NOMO-1 (cell line): Measurements from ENCODE around the gene SETBP1.

Source experiments
- DNase-seq, 2 experiments: peaks; one replicate each; lab custom pipeline; 2025; ENCODE audit not compliant: unreplicated experiment in 2 of 2; lab: John Stamatoyannopoulos, UW

The SETBP1 gene

GRCh38 chr18:45100321-45101105 lies 419.8 kb downstream of the SETBP1 start:
- DNase-seq, result peak in 1 of 2 experiments; percentile 46

GRCh38 chr18:45102126-45102525 lies 421.4 kb downstream of the SETBP1 start:
- DNase-seq, result no peak

GRCh38 chr18:45102863-45103262 lies 422.2 kb downstream of the SETBP1 start:
- peak; percentile 10 to 51 for DNase-seq

GRCh38 chr18:45103319-45104048 lies 422.8 kb downstream of the SETBP1 start:
- DNase-seq, result peak; percentile 69 to 79

- DNase-seq, result no peak
Measured at GRCh38 chr18:45104049-45104395, 423.3 kb downstream of the SETBP1 start.

- DNase-seq, result peak; percentile 77 to 98
Measured at GRCh38 chr18:45106331-45106774, 425.7 kb downstream of the SETBP1 start.

GRCh38 chr18:45107425-45107824 lies 426.7 kb downstream of the SETBP1 start:
- no peak for DNase-seq

- no peak for DNase-seq
Measured at GRCh38 chr18:45108754-45109153, 428.1 kb downstream of the SETBP1 start.

GRCh38 chr18:45109271-45109670 lies 428.6 kb downstream of the SETBP1 start:
- no peak for DNase-seq

- no peak for DNase-seq
Measured at GRCh38 chr18:45109706-45110105, 429.0 kb downstream of the SETBP1 start.

GRCh38 chr18:45110577-45111501 lies 430.2 kb downstream of the SETBP1 start:
- no peak for DNase-seq

- no peak for DNase-seq
Measured at GRCh38 chr18:45111502-45111848, 430.8 kb downstream of the SETBP1 start.

GRCh38 chr18:45112682-45113081 lies 432.0 kb downstream of the SETBP1 start:
- no peak for DNase-seq

- DNase-seq, result no peak
Measured at GRCh38 chr18:45116116-45116515, 435.4 kb downstream of the SETBP1 start.
